KOPT-K1 (cell line): ENCODE results near the gene KRTAP10-7.
"Not testable (repeated sequence)": the region's sequence is repeated elsewhere in the genome, so short reads cannot be mapped to it uniquely, and the experiment has no call there.

Source experiments
- H3K27ac ChIP-seq: fragments of 200-600 bp; sonication (generic); 2 replicates; pipeline ENCODE4 v1.5.1; 2016; ENCODE audit warnings: antibody characterized with exemption, mild to moderate bottlenecking, low read depth, low read length; ENCODE audit not compliant: poor library complexity, severe bottlenecking
- H3K36me3 ChIP-seq: fragments of 200-600 bp; sonication (generic); 2 replicates; pipeline ENCODE4 v1.5.1; 2017; ENCODE audit warnings: antibody characterized with exemption, mild to moderate bottlenecking, low read length, moderate library complexity; ENCODE audit not compliant: insufficient read depth
- H3K9me3 ChIP-seq: fragments of 200-600 bp; sonication (generic); 2 replicates; pipeline ENCODE4 v1.5.1; 2017; ENCODE audit warnings: antibody characterized with exemption, low read length, mild to moderate bottlenecking; ENCODE audit not compliant: insufficient read depth, poor library complexity, severe bottlenecking

The KRTAP10-7 gene

GRCh38 chr21:44567481-44568171 is 32.8 kb upstream of the KRTAP10-7 start:
- Histone ChIP-seq H3K36me3 (no peaks in the 10 kb centered on the region), H3K27ac (no peak overlapping the region), H3K9me3 (peaks cover 11% of the 10 kb centered on the region)

- H3K9me3 ChIP-seq, result peaks cover 11% of the 10 kb centered on the region
- no peak overlapping the region for H3K27ac ChIP-seq
- no peaks in the 10 kb centered on the region for H3K36me3 ChIP-seq
These were observed 32.1 kb upstream of the KRTAP10-7 start for GRCh38 chr21:44568261-44568660.

DNA sequence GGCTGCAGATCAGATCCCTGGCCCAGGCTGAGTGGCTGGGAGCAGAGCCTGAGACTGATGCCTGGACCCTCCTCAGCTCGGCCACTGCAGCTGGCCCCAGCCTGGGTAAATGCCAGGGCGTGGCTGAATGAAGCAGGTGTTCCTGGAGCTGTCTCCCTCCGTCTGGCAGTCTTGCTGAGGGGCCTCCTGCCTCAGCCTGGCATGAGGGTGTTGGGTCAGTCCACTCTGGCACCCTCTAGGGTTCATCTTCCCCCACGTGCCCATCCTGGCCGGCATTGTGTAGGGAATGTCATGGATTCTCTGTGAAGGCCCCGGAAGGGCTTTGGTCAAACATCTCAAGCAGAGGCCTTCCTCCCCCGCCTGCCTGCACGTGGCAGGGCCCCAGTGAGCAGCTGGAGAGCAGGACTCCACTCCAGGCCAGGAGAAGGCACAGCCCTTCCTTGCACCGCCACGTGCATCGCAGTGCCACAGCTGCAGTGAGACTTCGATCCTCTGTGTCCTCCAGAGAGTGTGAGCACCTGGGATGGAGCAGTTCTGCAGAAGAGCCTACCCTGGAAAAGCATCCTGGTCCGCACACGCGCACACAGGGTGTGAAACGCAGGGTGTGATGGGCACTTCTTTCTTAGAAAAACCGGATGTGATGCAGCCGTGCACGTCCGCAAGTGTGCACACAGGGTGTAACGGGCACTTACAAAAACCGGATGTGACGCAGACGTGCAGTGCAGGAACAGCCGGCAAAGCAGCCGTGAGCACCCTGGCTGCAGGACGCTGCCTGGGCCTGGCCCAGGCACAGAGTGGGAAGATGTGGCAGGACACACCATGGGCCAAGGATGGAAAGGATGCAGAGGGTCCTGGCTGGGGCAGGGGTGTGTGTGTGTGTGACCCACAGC is 31.5 kb upstream of the KRTAP10-7 start:
- no peaks in the 10 kb centered on the region for H3K36me3 ChIP-seq
- no peak overlapping the region for H3K27ac ChIP-seq
- H3K9me3 ChIP-seq, result peaks cover 11% of the 10 kb centered on the region

GRCh38 chr21:44569861-44570517 is 30.4 kb upstream of the KRTAP10-7 start:
- Histone ChIP-seq H3K36me3 (no peaks in the 10 kb centered on the region), H3K9me3 (peaks cover 11% of the 10 kb centered on the region), H3K27ac (no peak overlapping the region)

- Histone ChIP-seq H3K9me3 (peaks cover 11% of the 10 kb centered on the region), H3K27ac (no peak overlapping the region), H3K36me3 (no peaks in the 10 kb centered on the region)
These were observed 29.1 kb upstream of the KRTAP10-7 start for GRCh38 chr21:44571296-44571695.

GRCh38 chr21:44571844-44572782 is 28.3 kb upstream of the KRTAP10-7 start:
- Histone ChIP-seq H3K36me3 (no peaks in the 10 kb centered on the region), H3K9me3 (peaks cover 18% of the 10 kb centered on the region), H3K27ac (no peak overlapping the region)

DNA sequence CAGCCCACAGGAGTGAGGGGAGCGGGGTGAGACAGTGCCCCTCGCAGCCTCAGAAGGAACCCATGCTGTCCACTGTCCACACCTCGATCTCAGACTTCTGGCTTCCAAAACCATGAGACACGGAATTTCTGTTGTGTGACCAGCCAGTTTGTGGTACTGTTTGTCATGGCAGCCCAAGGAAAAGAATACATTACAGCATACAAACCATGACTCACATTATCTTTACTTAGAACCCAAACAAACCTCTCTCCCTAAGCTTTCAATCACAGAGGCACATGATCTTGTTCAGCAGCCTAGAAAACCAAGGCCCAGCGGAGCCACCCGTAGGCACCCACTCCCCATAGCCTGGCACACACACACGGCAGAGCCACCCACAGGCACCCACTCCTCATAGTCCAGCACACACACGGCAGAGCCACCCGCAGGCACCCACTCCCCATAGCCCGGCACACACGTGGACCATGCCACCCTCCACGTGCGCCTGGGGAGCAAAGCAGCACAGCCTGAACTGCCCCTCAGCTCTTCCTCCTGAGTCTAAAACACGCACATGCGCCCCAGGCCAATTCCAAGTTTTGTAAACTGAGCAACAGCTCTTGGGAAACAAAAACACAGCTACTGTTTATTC is 27.3 kb upstream of the KRTAP10-7 start:
- Histone ChIP-seq H3K36me3 (no peaks in the 10 kb centered on the region), H3K27ac (no peak overlapping the region), H3K9me3 (peaks cover 23% of the 10 kb centered on the region)

DNA sequence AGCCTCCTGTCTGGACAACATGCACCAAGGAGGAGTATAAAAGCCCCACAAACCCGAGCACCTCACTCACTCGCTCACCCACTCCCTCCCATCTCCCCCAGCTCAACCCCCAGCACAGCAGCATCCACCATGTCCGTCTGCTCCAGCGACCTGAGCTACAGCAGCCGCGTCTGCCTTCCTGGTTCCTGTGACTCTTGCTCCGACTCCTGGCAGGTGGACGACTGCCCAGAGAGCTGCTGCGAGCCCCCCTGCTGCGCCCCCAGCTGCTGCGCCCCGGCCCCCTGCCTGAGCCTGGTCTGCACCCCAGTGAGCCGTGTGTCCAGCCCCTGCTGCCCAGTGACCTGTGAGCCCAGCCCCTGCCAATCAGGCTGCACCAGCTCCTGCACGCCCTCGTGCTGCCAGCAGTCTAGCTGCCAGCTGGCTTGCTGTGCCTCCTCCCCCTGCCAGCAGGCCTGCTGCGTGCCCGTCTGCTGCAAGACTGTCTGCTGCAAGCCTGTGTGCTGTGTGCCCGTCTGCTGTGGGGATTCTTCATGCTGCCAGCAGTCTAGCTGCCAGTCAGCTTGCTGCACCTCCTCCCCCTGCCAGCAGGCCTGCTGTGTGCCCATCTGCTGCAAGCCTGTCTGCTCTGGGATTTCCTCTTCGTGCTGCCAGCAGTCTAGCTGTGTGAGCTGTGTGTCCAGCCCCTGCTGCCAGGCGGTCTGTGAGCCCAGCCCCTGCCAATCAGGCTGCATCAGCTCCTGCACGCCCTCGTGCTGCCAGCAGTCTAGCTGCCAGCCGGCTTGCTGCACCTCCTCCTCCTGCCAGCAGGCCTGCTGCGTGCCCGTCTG is 26.6 kb upstream of the KRTAP10-7 start, which contains the start of gene KRTAP10-4:
Gene KRTAP10-4 (plus strand): TSS at position 100 of the 827 bp plus-strand sequence. CDS start 30 bp downstream, at position 130.
- H3K9me3 ChIP-seq, result peaks cover 23% of the 10 kb centered on the region

GRCh38 chr21:44574457-44575306 is 25.7 kb upstream of the KRTAP10-7 start:
- Histone ChIP-seq H3K9me3 (peaks cover 23% of the 10 kb centered on the region), H3K27ac (no peak overlapping the region), H3K36me3 (no peaks in the 10 kb centered on the region)

More for the DNA sequence above, 26.6 kb upstream of the KRTAP10-7 start, which contains the start of gene KRTAP10-4:
- H3K27ac ChIP-seq, H3K36me3 ChIP-seq: not testable (repeated sequence)

GRCh38 chr21:44575307-44576024 is 24.9 kb upstream of the KRTAP10-7 start:
- Histone ChIP-seq H3K36me3 (no peaks in the 10 kb centered on the region), H3K9me3 (peaks cover 23% of the 10 kb centered on the region), H3K27ac (no peak overlapping the region)

DNA sequence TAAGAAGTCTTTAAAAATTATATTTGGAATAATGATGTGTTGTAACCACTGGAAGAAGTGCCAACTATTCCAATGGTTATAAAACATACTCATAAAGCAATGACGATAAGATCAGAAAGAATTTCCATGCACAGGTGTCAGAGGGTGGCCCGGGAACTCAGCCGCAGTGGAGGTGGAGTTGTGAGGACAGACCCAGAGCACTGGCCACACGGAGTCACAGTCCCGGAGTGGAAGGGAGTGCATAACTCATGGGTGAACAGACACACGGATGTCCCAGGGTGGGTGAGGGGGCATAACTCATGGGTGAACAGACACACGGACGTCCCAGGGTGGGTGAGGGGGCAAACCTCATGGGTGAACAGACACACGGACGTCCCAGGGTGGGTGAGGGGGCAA is 24.4 kb upstream of the KRTAP10-7 start:
- peaks cover 23% of the 10 kb centered on the region for H3K9me3 ChIP-seq
- H3K36me3 ChIP-seq, result no peaks in the 10 kb centered on the region

DNA sequence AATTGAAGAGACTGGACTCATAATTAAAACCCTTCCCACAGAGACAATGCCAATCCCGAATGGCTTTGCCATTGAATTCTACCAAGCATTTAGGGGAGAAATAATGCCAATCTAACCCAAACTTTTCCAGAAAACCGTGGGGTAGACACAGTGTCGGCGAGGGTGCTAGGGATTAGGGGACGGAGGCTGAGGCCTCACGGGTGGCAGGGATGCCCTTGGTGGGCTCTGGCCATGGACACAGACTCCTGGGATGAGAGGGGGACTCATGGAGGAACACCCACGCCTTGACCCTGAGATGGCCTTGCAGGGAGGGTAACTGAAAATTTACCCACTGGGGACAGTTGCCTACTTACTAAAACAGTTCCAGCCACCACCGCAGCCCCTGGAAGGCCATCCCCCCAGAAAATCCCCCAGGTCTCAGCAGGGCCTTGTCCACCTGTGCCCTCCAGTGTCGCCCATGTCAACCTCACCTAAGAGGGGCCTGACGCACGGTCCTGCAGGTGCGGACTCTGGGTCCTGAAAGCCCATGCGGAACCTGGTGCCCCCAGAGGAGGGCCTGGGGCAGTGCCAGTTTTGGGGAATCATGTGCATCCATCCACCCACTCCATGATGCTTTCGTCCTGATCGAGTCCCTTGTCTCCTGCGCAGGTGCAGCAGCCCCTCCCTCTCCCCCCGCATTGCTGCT is 21.9 kb upstream of the KRTAP10-7 start:
- Histone ChIP-seq H3K27ac (no peak overlapping the region), H3K36me3 (no peaks in the 10 kb centered on the region), H3K9me3 (peaks cover 28% of the 10 kb centered on the region)

More for the DNA sequence above, 24.4 kb upstream of the KRTAP10-7 start:
- no peak overlapping the region for H3K27ac ChIP-seq
